Subcutaneous adipose tissue (tissue), 4 donors: ENCODE results near the gene IRAK4. TPM values are rescaled to one million over a fixed set of nuclear protein-coding genes. Genes with fewer than 3 reads are reported as not detected.

Experiments used
- total RNA-seq, 4 donors: library from RNA; depleted of rRNA; stranded (reverse); fragments of >200 nt; gene quantifications; one replicate each; pipeline ENCODE4 v1.1.0, GENCODE V29; 2016
- TF ChIP-seq, protein P1 (sequence below): fragments of 450-650 bp; IDR thresholded peaks from one replicate; pipeline ENCODE4 v1.5.1; 2016; ENCODE audit warnings: low read depth, mild to moderate bottlenecking, control low read depth, antibody characterized with exemption, moderate library complexity

The IRAK4 gene
- total RNA-seq, 4 donors from 2014 or later = 32.8 to 57.3 (median 44.0) TPM

DNA sequence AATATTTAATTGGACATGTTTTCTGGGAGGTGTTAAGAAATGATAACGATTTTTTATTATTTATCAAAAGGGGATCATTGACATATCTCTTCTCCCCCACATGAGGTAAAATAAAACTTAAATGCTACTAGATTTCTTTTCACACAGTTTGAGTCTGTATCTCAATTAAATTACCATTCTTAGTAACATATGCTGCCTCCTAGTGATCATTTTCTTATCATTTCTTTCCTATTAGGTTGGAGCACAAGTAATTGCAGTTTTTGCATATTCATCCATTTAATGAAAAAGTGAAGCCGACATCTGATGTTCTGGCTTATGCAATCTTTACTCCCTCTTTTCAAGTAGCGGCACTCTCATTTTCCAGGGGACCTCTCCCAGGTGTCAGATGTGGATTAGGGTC lies 25.1 kb upstream of the IRAK4 start:
- TF ChIP-seq, protein P1, sequence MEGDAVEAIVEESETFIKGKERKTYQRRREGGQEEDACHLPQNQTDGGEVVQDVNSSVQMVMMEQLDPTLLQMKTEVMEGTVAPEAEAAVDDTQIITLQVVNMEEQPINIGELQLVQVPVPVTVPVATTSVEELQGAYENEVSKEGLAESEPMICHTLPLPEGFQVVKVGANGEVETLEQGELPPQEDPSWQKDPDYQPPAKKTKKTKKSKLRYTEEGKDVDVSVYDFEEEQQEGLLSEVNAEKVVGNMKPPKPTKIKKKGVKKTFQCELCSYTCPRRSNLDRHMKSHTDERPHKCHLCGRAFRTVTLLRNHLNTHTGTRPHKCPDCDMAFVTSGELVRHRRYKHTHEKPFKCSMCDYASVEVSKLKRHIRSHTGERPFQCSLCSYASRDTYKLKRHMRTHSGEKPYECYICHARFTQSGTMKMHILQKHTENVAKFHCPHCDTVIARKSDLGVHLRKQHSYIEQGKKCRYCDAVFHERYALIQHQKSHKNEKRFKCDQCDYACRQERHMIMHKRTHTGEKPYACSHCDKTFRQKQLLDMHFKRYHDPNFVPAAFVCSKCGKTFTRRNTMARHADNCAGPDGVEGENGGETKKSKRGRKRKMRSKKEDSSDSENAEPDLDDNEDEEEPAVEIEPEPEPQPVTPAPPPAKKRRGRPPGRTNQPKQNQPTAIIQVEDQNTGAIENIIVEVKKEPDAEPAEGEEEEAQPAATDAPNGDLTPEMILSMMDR = no peak

- TF ChIP-seq, protein P1 = no peak
These were observed 21.8 kb upstream of the IRAK4 start for GRCh38 chr12:43736927-43737440.

GRCh38 chr12:43737646-43738045 lies 21.1 kb upstream of the IRAK4 start:
- TF ChIP-seq, protein P1 = no peak

DNA sequence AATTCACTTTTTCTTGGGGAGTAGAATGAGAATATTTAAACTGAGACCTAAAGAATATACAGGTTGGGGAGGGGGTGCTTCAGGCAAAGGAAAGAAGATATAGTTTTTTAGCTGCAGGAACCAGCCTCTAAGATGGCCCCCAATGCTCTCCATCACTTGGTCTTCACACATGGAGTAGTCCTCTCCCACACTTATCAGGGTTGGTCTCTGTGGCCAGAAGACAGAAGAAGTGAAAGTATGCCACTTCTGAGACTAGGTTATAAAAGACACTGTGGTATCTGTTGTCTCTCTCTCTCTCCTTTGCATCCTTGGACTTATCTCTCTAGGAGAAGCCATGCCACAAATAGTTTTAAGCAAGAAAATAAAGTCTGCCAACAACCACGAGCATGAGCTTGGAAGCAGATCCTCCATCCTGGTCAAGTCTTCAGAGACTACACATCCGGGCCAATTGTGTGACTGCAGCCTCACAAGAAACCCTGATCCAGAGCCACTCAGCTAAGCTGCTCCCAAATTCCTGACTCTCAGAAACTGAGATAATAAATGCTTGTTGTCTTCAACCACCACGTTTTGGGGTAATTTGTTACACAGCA lies 18.1 kb upstream of the IRAK4 start:
- TF ChIP-seq, protein P1 = no peak

DNA sequence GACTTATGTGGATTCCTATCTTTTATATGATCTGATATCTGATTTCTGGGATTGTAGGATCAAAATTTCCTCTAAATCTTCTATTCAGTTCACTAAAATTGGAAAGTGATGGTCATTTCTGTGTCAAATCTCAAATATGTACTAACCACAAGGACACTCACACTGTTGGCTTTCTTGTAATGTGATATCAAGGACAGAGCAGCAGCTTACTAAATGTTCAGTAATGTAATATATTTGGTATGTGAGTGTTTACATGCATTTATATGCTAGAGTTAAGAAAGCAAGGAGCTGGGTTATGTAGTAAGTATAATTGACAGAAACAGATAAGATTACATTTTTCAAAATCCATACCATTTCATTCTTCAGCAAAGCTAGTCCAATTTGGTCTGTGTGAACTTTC lies 16.6 kb upstream of the IRAK4 start:
- TF ChIP-seq, protein P1 = no peak

DNA sequence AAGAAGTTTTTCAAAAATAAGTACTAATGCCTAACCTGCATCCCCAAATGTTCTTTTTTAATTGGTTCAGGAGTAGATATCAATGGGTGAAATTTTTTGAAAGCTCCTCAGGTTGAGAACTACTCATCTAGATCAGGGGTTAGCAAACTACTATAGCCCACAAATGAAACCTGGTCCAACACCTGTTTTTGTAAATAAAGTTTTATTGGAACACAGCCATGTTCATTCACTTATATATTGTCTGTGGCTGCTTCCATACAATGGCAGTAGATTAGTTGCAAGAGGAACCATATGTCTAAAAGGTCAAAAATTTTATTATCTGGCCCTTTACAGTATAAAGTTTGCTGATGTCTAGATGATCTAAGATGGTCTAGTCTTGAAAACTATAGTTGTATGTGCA lies 13.9 kb upstream of the IRAK4 start:
- TF ChIP-seq, protein P1 = no peak

DNA sequence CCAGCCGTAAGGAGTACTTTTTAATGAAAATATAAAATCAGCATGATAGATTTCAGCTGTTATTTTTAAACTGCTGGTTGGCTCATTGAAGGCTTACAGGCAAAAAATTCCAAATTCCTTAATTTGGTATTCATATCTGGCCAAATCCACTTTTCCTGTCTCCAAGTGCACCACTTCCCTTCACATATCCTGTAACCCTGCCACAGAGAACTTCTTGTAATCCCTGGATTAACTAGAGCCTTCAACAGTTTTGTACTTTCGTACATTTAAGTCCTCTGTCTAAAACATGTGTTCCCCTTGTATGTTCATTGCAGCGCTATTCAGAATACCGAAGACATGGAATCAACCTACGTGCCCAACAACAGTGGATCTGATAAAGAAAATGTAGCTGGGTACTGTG lies 9.7 kb upstream of the IRAK4 start:
- TF ChIP-seq, protein P1 = no peak
